DND-41 (cell line): ENCODE measurements around the gene ACRV1.

ENCODE experiments used
- CTCF ChIP-seq: IDR thresholded peaks from 2 replicates; pipeline ENCODE4 v1.5.1; 2012; ENCODE audit warnings: borderline replicate concordance, low read length, moderate library complexity, mild to moderate bottlenecking; ENCODE audit not compliant: poor library complexity, severe bottlenecking; ENCODE audit errors: extremely low read depth
- EZH2 ChIP-seq: IDR thresholded peaks from 3 replicates; pipeline ENCODE4 v1.6.1; 2012; ENCODE audit warnings: borderline replicate concordance, low read depth, mild to moderate bottlenecking, moderate library complexity, low read length, inconsistent platforms; ENCODE audit not compliant: severe bottlenecking

- TF ChIP-seq CTCF = no peak
- no peak for TF ChIP-seq EZH2
Observed at GRCh38 chr11:125720781-125721180, 40.1 kb upstream of the ACRV1 start.
